Superior temporal gyrus (tissue), 1 donor: ENCODE measurements around the gene SERTAD1.

Experiments
- DNase-seq: peaks from one replicate; pipeline ENCODE4 v3.0.0-alpha.2; 2016; ENCODE audit errors: extremely low spot score

The SERTAD1 gene

GRCh38 chr19:40403262-40403984, 22.4 kb downstream of the SERTAD1 start:
- no peak for DNase-seq

GRCh38 chr19:40400559-40400958, 25.2 kb downstream of the SERTAD1 start:
- no peak for DNase-seq

- DNase-seq, result no peak
These were observed 27.2 kb downstream of the SERTAD1 start for GRCh38 chr19:40398417-40399131.

GRCh38 chr19:40397568-40397906, 28.3 kb downstream of the SERTAD1 start:
- DNase-seq, result no peak

- no peak for DNase-seq
These were observed 28.8 kb downstream of the SERTAD1 start for GRCh38 chr19:40396886-40397567.

- no peak for DNase-seq
These were observed 29.8 kb downstream of the SERTAD1 start for GRCh38 chr19:40395956-40396355.

GRCh38 chr19:40394816-40395210, 31.0 kb downstream of the SERTAD1 start:
- no peak for DNase-seq

GRCh38 chr19:40393894-40394815, 31.6 kb downstream of the SERTAD1 start:
- DNase-seq, result no peak

GRCh38 chr19:40392894-40393517, 32.8 kb downstream of the SERTAD1 start:
- DNase-seq, result no peak

GRCh38 chr19:40392123-40392522, 33.7 kb downstream of the SERTAD1 start:
- DNase-seq, result no peak

- DNase-seq, result no peak
These were observed 35.6 kb downstream of the SERTAD1 start, which contains the start of gene HIPK4 for GRCh38 chr19:40390084-40390742. Gene HIPK4 (minus strand): TSS chr19:40390181. CDS start chr19:40389902, 279 bp downstream.

- DNase-seq, result no peak
These were observed 36.2 kb downstream of the SERTAD1 start for GRCh38 chr19:40389404-40390083.

- no peak for DNase-seq
These were observed 37.3 kb downstream of the SERTAD1 start for GRCh38 chr19:40388481-40388880.

- DNase-seq, result no peak
These were observed 38.6 kb downstream of the SERTAD1 start for GRCh38 chr19:40387155-40387554.

GRCh38 chr19:40383668-40384248, 42.0 kb downstream of the SERTAD1 start:
- DNase-seq, result no peak

- no peak for DNase-seq
These were observed 44.5 kb downstream of the SERTAD1 start for GRCh38 chr19:40381321-40381720.

GRCh38 chr19:40380199-40381037, 45.4 kb downstream of the SERTAD1 start:
- DNase-seq, result no peak

- DNase-seq, result no peak
These were observed 46.2 kb downstream of the SERTAD1 start for GRCh38 chr19:40379446-40380198.
